Hepatocyte (in vitro differentiated cells): Measurements from ENCODE around the gene DPYD.

Experiments used
- EZH2 ChIP-seq: fragments of 200-600 bp; sonication (generic); IDR thresholded peaks from 2 replicates; pipeline ENCODE4 v1.6.1; 2016; ENCODE audit warnings: antibody characterized with exemption, mild to moderate bottlenecking, borderline replicate concordance
- EZH2phosphoT487 ChIP-seq: fragments of 200-600 bp; sonication (generic); IDR thresholded peaks from one replicate; pipeline ENCODE4 v1.6.1; 2018; ENCODE audit warnings: antibody characterized with exemption, mild to moderate bottlenecking, low read depth, moderate library complexity; ENCODE audit not compliant: unreplicated experiment, severe bottlenecking
- TF ChIP-seq, protein P1 (sequence below): fragments of 200-600 bp; sonication (generic); IDR thresholded peaks from 2 replicates; pipeline ENCODE4 v1.5.1; 2016; ENCODE audit warnings: antibody characterized with exemption, mild to moderate bottlenecking; ENCODE audit not compliant: poor library complexity

- TF ChIP-seq EZH2 (no peak), EZH2phosphoT487 (no peak)
- TF ChIP-seq, protein P1, sequence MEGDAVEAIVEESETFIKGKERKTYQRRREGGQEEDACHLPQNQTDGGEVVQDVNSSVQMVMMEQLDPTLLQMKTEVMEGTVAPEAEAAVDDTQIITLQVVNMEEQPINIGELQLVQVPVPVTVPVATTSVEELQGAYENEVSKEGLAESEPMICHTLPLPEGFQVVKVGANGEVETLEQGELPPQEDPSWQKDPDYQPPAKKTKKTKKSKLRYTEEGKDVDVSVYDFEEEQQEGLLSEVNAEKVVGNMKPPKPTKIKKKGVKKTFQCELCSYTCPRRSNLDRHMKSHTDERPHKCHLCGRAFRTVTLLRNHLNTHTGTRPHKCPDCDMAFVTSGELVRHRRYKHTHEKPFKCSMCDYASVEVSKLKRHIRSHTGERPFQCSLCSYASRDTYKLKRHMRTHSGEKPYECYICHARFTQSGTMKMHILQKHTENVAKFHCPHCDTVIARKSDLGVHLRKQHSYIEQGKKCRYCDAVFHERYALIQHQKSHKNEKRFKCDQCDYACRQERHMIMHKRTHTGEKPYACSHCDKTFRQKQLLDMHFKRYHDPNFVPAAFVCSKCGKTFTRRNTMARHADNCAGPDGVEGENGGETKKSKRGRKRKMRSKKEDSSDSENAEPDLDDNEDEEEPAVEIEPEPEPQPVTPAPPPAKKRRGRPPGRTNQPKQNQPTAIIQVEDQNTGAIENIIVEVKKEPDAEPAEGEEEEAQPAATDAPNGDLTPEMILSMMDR: no peak
These were observed 317.1 kb downstream of the DPYD start for GRCh38 chr1:97603776-97604175.
